ENCODE data around the gene SLC22A31.

SLC22A31 gene

GRCh38 chr16:89147085-89147817 is 53.1 kb downstream of the SLC22A31 start:
- DNase-seq, result no peak

GRCh38 chr16:89146211-89147005 is 53.9 kb downstream of the SLC22A31 start:
- no peak for DNase-seq
